GM19463 (cell line): ENCODE data around the gene CMTR1.
"Not testable (repeated sequence)": the region's sequence is repeated elsewhere in the genome, so short reads cannot be mapped to it uniquely, and the experiment has no call there.

Source experiments
- ATAC-seq: cut with Tn5 transposase; IDR thresholded peaks from one replicate; pipeline ENCODE4 v1.9.1; 2021; ENCODE audit warnings: mild to moderate bottlenecking, moderate library complexity; ENCODE audit not compliant: unreplicated experiment

CMTR1 gene

DNA sequence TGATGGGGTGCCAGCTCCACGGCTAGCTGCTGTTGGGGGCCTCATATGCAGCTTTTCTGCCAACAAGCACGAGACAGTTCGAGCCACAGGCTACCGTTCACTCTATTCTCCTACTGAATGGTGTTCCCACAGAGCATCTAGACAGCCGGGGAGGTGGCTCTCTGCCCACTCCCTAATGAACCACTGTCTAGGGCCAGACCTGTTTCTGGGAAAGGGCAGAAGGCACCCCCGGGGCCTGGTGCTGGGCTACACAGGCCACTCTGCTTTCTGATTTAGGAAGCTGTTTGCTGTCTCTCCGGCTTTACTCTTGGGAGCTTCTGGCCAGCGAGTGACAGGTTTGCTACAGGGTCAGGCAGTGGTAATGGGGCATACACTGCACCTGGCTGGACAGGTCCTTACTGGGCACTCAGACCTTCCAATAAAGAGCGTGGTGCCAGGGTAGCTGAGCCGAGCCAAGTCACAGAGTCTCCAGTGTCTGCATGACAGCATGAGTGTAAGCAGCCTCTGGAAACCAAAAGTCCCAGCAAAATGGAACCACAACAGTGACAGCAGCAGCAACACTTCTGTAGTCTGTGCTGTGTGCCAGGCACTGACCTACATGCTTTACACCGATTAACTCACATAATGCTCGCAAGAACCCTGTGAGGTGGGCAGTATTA, 58.3 kb downstream of the CMTR1 start:
- no peak for ATAC-seq

DNA sequence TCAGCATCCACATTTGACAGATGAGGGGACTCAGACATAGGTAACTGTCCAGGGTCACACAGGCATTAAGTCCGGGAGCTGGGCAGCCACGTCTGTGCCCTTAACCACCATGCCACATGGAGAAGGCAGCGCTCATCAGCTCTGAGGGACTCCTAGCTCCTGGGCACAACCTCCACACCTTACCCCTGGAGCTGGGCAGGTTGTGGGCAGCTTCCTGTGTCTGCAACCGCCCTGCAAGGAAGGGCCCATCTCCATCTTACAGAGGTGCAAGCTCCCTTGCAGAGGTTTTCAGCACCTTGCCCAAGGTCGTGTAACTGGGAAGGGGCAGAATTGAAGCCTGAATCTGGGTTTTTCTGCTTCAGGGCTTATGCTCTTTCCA, 58.8 kb downstream of the CMTR1 start:
- ATAC-seq: no peak

- ATAC-seq: no peak
These were observed 59.4 kb downstream of the CMTR1 start for GRCh38 chr6:37492236-37492972.

- ATAC-seq: no peak
These were observed 60.1 kb downstream of the CMTR1 start for GRCh38 chr6:37492991-37493660.

DNA sequence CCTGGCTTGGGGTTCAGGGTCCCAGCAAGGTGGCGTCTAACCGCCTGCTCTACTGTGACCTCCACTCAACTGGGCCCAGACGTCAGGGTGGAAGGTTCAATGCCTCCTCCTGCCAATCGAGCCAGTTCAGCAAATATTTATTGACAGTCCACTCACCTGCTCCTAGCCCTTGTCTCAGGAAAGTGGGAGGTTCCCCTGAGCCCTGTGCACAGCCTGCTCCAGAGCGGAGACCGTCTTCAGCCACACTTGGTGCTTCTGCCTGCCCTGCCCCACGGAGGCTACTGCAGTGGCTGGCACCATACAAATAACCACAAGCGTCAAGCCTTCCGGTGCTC, 60.6 kb downstream of the CMTR1 start:
- no peak for ATAC-seq

DNA sequence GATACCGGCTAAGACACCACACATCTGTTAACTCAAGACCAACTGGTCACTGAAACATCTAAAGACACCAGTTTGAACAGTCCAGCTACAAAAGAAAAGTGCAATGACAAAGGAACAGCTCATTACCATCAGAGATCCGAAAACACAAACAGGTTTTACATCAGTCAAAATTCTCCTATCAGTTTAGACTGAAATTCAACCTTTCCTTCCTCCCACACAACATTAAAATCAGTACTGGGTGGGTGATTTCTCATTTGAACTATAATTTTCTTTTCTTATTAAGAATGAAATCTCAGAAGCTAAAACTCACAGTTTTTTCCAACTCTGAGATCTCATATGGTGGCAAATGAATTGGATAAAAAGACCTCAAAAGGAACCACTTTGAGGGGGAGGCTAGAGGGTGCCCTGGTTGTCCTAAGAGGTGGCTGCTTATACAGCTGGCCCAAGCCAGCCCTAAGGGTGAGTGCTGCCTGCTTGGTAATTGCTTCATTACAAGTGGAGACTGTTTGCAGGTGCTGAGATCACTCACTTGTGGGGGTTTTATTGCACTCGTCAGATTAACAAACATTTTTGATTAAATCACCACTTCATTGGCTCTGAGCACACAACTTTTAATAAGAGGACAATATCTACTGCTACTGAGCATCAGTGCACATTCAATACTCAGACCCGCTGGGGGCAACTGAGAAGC, 62.4 kb downstream of the CMTR1 start:
- no peak for ATAC-seq

GRCh38 chr6:37496951-37497885, 64.2 kb downstream of the CMTR1 start:
- no peak for ATAC-seq

- ATAC-seq: peak; percentile 83
These were observed 66.6 kb downstream of the CMTR1 start, which contains the start of gene CCDC167 for GRCh38 chr6:37499433-37500293. Gene CCDC167, minus strand, starts transcription at chr6:37499893. Its CDS starts 30 bp downstream, at chr6:37499863.

GRCh38 chr6:37500294-37500608, 67.2 kb downstream of the CMTR1 start:
- ATAC-seq: no peak

DNA sequence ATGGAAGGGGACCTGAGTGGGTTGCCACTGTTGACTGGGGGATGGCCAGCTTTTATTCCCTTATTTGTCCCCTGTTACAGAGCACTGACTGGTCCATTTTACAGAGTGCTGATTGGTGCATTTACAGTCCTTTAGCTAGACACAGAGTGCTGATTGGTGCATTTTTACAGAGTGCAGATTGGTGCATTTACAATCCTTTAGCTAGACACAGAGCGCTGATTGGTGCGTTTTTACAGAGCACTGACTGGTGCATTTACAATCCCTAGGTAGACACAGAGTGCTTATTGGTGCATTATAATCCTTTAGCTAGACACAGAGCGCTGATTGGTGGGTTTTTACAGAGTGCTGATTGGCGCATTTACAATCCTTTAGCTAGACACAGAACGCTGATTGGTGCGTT, 67.9 kb downstream of the CMTR1 start:
- ATAC-seq: not testable (repeated sequence)

DNA sequence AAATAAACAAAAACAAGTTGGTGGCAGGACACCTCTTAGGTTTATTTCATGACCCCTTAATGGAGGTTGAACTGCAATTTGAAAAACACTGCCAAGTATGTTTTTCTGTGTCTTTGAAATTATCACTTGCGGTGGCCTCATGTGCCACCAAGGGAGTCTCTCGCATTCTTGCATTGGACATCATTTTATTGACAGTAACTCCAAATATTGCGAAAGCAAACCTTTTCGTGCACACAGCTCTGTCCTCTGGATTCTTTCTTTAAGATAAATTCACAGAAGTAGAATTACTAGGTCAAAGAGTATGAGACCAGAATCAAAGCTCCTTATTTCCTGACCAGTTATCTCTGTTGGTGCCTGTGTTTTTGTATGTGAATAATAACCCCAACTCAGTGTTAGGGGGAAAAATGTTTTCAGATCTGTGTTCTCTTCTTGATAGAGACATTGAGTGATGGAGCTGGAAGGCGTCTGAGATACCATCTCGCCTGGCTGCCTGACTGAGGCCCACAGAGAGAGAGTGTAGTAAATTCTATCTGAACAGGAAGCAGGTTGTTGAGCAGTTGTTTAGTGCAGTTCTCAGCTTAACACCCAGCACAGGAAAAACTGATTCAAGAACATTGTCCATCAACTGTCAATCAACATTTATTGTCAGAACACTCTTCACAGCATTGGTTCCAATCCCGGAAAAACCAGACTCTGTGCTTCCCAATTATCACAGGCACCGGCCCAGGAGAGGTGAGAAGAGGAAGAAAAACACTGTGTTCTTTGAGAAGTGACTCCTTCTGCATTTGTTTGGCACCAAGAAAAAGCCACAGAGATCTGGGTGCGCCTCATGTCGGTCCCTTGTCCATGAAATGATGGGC, 68.8 kb downstream of the CMTR1 start:
- ATAC-seq: no peak

DNA sequence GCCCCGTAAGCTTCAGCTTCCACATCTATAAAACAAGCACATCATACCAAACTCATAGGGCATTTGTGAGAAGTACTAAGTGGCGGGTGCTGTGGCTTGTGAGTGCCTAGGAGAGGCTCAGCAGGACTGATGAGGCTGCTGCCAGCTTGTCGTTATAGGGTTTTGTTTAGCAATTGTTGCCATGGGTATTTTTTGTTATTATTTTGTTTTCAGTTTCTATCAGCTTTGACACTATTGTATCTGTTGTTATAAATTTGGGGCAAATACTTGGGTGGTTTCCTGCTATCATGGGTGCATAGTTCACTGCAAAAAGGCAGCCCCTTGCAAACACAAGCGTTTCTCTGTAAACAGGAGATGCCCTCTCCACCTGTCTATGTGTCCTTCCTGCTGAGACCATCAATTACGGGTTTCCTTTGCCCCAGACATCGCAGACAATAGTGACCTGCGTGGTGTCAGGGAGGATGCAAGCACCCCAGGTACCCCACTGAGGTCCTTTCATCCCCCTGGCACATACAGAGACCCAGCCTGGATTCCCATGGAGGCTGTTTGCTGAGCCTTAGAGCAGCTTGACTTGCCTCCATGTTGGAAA, 69.8 kb downstream of the CMTR1 start:
- no peak for ATAC-seq

DNA sequence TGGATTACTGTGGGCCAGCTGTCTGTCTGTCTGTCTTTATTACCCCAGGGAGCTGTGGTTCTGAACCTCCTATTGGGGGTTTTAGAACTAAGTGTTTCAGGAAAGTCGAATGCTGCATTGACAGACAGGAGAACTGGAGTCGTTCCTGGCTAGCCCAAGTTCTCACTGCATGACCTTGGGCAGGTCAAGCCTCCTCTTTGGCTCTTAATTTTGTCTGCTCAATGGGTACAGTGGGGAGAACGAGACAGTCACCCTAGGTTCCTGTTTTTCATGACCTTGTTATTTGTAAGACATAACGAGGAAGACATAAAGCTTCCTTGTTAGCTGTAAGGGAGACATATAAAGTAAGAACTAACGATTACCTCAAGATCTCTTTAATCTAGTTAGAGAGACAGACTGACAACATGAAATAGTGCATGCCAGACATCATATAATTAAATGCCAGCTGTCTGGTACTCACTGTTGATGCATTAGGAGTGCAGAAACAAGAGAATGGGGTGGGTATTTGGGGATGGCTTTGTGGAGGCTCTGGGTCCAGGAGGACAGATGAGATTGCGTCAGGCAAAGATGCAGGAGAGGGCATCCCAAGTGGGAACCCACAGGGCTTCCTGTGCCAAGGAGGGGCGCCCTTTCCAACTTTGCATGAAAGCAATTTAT, 70.4 kb downstream of the CMTR1 start:
- no peak for ATAC-seq

GRCh38 chr6:37504024-37504423, 71.0 kb downstream of the CMTR1 start:
- ATAC-seq: no peak

DNA sequence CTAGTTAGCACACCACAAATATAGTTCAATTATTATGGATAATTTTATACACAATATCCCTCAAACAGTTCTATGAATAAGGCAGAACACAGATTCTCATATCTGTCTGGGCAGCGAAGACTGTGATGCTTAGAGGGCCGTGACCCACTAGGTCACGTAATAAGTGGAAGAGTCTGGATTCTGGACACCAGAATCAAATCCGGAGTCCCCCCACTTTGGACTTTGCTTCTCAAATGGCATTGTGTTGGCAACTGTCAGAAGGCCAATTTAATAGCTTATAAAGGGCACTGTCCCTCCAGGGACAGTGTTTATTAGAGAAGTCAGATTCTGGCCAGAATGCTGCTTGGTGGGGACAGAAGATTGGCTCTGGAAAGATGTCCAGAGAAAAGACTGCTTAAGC, 73.5 kb downstream of the CMTR1 start:
- ATAC-seq: no peak

- no peak for ATAC-seq
These were observed 74.1 kb downstream of the CMTR1 start for GRCh38 chr6:37507077-37507476.

GRCh38 chr6:37507690-37508421, 74.8 kb downstream of the CMTR1 start:
- no peak for ATAC-seq
